Naive thymus-derived CD4-positive, alpha-beta T cell (primary cell): ENCODE measurements around the gene COLQ. TPM values are rescaled to one million over a fixed set of nuclear protein-coding genes. Genes with fewer than 3 reads are reported as not detected.

Experiments used
- ATAC-seq: fragments of 150-1000 bp; cut with Tn5 transposase; 2 replicates; pipeline ENCODE4 v1.10.0; 2021; ENCODE audit warnings: mild to moderate bottlenecking, moderate library complexity
- CTCF ChIA-PET: fragments of 350-600 bp; sonication (Branson Sonifier 250); formaldehyde crosslinking; loops from one replicate; lab custom pipeline; 2021; ENCODE audit warnings: antibody characterized with exemption; lab: Charles Lee
- POLR2A ChIA-PET: fragments of 350-600 bp; sonication (Branson Sonifier 250); formaldehyde crosslinking; loops from one replicate; lab custom pipeline; 2021; ENCODE audit warnings: antibody characterized with exemption, inconsistent platforms; lab: Charles Lee
- DNase-seq, 9 donors: peaks; one replicate each; pipeline versions ENCODE4 v3.0.0 to v3.0.0-alpha.2; 2020 to 2022; ENCODE audit warnings: mixed read lengths in 1 of 9
- H3K27ac ChIP-seq: one replicate; pipeline ENCODE4 v1.7.0; 2013; ENCODE audit warnings: mild to moderate bottlenecking, low read depth, low read length, moderate library complexity
- H3K27me3 ChIP-seq, 2 donors: one replicate each; pipeline ENCODE4 v1.7.0; 2013; ENCODE audit warnings: low read length in 2 of 2, mild to moderate bottlenecking in 2 of 2, moderate library complexity in 2 of 2; ENCODE audit not compliant: control insufficient read depth in 2 of 2, insufficient read depth in 2 of 2
- H3K36me3 ChIP-seq, 3 experiments: 1 replicate in 2 of 3; 2 replicates in 1 of 3; pipeline ENCODE4 v1.7.0; 2013; ENCODE audit warnings: low read length in 3 of 3, mild to moderate bottlenecking in 3 of 3, moderate library complexity in 1 of 3; ENCODE audit not compliant: insufficient read depth in 3 of 3, control insufficient read depth in 2 of 3
- H3K4me1 ChIP-seq, 2 donors: one replicate each; pipeline ENCODE4 v1.7.0; 2013; ENCODE audit warnings: low read length in 2 of 2, mild to moderate bottlenecking in 2 of 2, moderate library complexity in 1 of 2; ENCODE audit not compliant: control insufficient read depth in 2 of 2, insufficient read depth in 2 of 2
- H3K4me3 ChIP-seq: 2 replicates; pipeline ENCODE4 v1.7.0; 2013; ENCODE audit warnings: mild to moderate bottlenecking, low read length
- H3K9me3 ChIP-seq, 3 experiments: 1 replicate in 2 of 3; 2 replicates in 1 of 3; pipeline ENCODE4 v1.7.0; 2013; ENCODE audit warnings: low read length in 3 of 3; ENCODE audit not compliant: control insufficient read depth in 2 of 3
- H3K27ac Mint-ChIP-seq, 9 donors: one replicate each; pipeline ENCODE4 v1.8.0; 2020 to 2022; ENCODE audit warnings: mixed read lengths in 9 of 9, mild to moderate bottlenecking in 8 of 9, moderate library complexity in 5 of 9, inconsistent platforms in 2 of 9
- H3K27me3 Mint-ChIP-seq, 5 donors: one replicate each; pipeline ENCODE4 v1.8.0; 2021 to 2022; ENCODE audit warnings: mixed read lengths in 5 of 5, mild to moderate bottlenecking in 1 of 5
- H3K36me3 Mint-ChIP-seq, 5 donors: one replicate each; pipeline ENCODE4 v1.8.0; 2020 to 2022; ENCODE audit warnings: mixed read lengths in 5 of 5, mild to moderate bottlenecking in 3 of 5, inconsistent platforms in 1 of 5
- H3K4me1 Mint-ChIP-seq, 7 donors: one replicate each; pipeline ENCODE4 v1.8.0; 2020 to 2022; ENCODE audit warnings: mixed read lengths in 7 of 7, mild to moderate bottlenecking in 3 of 7, inconsistent platforms in 1 of 7
- H3K4me3 Mint-ChIP-seq, 10 donors: one replicate each; pipeline ENCODE4 v1.8.0; 2020 to 2022; ENCODE audit warnings: mild to moderate bottlenecking in 10 of 10, mixed read lengths in 10 of 10, moderate library complexity in 6 of 10, inconsistent platforms in 2 of 10
- H3K9me3 Mint-ChIP-seq, 11 donors: one replicate each; pipeline ENCODE4 v1.8.0; 2020 to 2022; ENCODE audit warnings: mixed read lengths in 11 of 11, mild to moderate bottlenecking in 4 of 11, inconsistent platforms in 1 of 11, moderate library complexity in 1 of 11
- intact Hi-C, 2 donors: fragments of 100-400 bp; cut with micrococcal nuclease; formaldehyde crosslinking; loops; one replicate each; pipeline ENCODE4 v1.15.1; 2023
- polyA plus RNA-seq, 2 donors: library from polyadenylated mRNA; unstranded; fragments of 300-500 nt; fragmentation: Illumina TruSeq; gene quantifications; one replicate each; pipeline ENCODE4 v1.2.3, GENCODE V29; 2021
- total RNA-seq, 6 experiments: library from RNA in 5 of 6; stranded (reverse) in 5 of 6; gene quantifications; 1 replicate in 5 of 6; 2 replicates in 1 of 6; pipeline ENCODE4 v1.2.3 and lab custom pipeline; 2021 to 2026

COLQ gene
- total and polyA plus RNA-seq, 7 experiments from 2014 or later, result 0.26 to 6.6 (median 3.7) TPM

DNA sequence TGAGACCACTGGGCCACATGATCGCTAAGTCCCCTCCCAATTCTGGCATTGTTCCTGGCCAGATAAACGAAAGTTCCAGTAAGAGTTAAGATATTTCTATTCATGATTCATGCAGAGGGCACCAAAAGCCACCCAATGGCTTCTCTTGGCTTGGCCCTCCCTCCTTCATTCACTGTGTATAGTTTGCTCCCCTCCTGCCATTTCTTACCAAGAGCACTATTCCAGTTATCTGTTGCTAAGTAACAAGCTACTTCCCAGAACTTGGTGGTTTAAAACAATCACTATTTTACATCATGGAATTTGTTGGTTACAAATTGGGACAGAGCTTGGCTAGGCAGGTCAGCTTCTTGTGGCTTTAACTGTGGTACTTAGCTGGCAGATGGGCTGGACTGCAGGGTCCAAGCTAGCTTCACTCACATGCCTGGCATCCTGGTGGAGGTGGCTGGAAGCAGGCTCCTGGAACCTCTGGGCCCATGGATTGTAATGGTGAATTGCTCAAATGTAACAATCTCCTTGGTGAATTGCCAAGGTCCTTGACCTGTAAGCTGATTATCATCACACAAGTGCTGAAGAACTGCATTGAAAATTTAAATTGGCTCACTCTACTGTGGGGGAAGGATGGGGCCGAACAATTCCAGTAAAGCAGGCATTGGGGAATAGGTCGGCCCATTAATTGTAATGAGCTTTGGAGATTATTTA is 77.5 kb downstream of the COLQ start:
- no peak overlapping the region for H3K4me3 Mint-ChIP-seq
- H3K9me3 Mint-ChIP-seq, result no peaks in the 10 kb centered on the region
- Histone ChIP-seq H3K4me3 (no peak overlapping the region), H3K36me3 (peaks cover 0 to 30% (median 6%) of the 10 kb centered on the region in 3 experiments), H3K9me3 (no peaks in the 10 kb centered on the region), H3K27ac (no peak overlapping the region), H3K4me1 (no peaks in the 10 kb centered on the region), H3K27me3 (no peaks in the 10 kb centered on the region)
- ATAC-seq (no peak), DNase-seq (no peak)
- ChIA-PET CTCF (no interaction called here), POLR2A (interaction anchor here (0.6 kb wide), 1 partner anchor 1905 kb away, joined by 3 read pairs; no protein-coding TSS in a partner anchor)
- H3K27me3 Mint-ChIP-seq, result no peaks in the 10 kb centered on the region
- intact Hi-C loops, result no loop called here
- H3K4me1 Mint-ChIP-seq, result peaks cover 0 to 23% (median 5%) of the 10 kb centered on the region in 7 donors
- peak overlapping the region in 1 of 9 donors; percentile 83 for H3K27ac Mint-ChIP-seq
- peaks cover 12 to 50% (median 34%) of the 10 kb centered on the region in 5 donors for H3K36me3 Mint-ChIP-seq

DNA sequence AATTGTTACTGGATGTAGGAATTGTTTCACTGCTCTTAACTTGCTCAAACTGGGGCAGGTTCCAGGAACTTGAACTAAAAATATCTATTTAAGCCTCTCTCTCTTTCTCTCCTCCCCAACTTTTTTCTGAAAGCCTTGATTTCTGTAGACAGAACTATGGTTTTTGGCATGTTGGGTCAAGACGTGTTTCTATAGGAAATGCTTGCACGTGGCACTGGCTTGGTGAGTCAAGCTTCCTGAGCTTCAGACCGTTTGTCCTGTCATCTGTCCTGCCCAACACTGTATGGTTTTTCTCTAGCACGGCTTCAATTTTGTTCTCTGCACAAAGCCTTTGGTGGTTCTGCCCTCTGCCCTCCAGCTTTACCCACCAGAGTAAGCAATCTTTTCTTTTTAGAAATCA is 80.6 kb downstream of the COLQ start:
- Histone ChIP-seq H3K36me3 (peaks cover 4 to 55% (median 20%) of the 10 kb centered on the region in 3 experiments), H3K9me3 (no peaks in the 10 kb centered on the region), H3K4me1 (no peaks in the 10 kb centered on the region), H3K4me3 (no peak overlapping the region), H3K27ac (no peak overlapping the region), H3K27me3 (no peaks in the 10 kb centered on the region)
- Mint-ChIP-seq H3K27ac (peak overlapping the region in 6 of 9 donors; percentile 17 to 58 (median 50)), H3K4me3 (peak overlapping the region in 1 of 10 donors; percentile 41), H3K4me1 (peaks cover 0 to 35% (median 5%) of the 10 kb centered on the region in 7 donors), H3K27me3 (no peaks in the 10 kb centered on the region), H3K9me3 (no peaks in the 10 kb centered on the region), H3K36me3 (peaks cover 16 to 69% (median 47%) of the 10 kb centered on the region in 5 donors)
- peak; percentile 63 for ATAC-seq
- intact Hi-C loops, result no loop called here
- POLR2A ChIA-PET, result interaction anchor here (0.6 kb wide), 1 partner anchor 13 kb away, joined by 4 read pairs; the partner anchor contains the start of gene EAF1
- no peak for DNase-seq
- CTCF ChIA-PET, result no interaction called here

DNA sequence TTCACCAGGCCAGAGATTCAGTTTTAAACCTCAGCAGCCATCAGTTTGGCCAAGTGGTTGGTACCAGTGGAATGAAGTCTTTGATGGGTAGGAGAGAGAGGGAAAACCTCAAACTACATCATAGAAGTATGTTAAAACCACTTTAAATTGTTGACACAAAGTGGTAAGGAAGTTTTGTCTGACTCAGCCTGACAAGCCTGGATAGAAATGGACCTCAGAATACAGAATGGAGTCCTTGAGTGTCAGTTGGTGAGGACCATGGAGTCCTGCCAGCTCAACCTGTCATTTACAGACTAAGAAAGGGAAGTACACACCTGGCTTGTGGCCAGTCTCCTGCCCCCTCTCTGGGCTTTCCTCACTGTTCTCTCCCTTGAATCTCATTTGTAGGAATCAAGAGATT is 82.0 kb downstream of the COLQ start:
- H3K9me3 ChIP-seq, result no peaks in the 10 kb centered on the region
- H3K36me3 ChIP-seq, result peaks cover 10 to 69% (median 27%) of the 10 kb centered on the region in 3 experiments
- no peaks in the 10 kb centered on the region for H3K27me3 Mint-ChIP-seq
- intact Hi-C loops, result no loop called here
- H3K4me3 ChIP-seq, result no peak overlapping the region
- peak overlapping the region in 1 of 9 donors; percentile 16 for H3K27ac Mint-ChIP-seq
- H3K36me3 Mint-ChIP-seq, result peaks cover 11 to 63% (median 45%) of the 10 kb centered on the region in 5 donors
- H3K27ac ChIP-seq, result no peak overlapping the region
- ChIA-PET POLR2A (no interaction called here), CTCF (no interaction called here)
- no peak overlapping the region for H3K4me3 Mint-ChIP-seq
- DNase-seq (no peak), ATAC-seq (no peak)
- H3K27me3 ChIP-seq, result no peaks in the 10 kb centered on the region
- peaks cover 0 to 35% (median 5%) of the 10 kb centered on the region in 7 donors for H3K4me1 Mint-ChIP-seq
- H3K9me3 Mint-ChIP-seq, result no peaks in the 10 kb centered on the region
- H3K4me1 ChIP-seq, result no peaks in the 10 kb centered on the region

DNA sequence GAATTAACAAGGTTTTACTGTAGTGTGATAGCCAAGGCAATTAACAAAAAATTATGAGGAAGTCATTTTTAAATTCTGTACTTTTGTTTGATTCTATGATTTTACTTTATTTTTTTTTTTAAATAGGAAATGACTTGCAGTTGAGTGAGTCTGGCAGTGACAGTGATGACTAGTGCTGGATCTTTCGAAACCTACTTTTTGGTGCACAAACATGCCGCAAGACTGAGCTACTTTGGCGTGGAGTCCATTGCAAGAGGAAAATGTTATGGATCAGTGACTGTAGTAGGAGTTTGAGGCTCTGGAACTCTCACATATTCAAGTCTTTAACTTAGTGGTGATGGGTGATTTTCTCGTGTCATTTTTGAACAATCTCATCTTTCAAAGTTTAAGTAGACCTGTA is 82.5 kb downstream of the COLQ start:
- Histone ChIP-seq H3K27ac (no peak overlapping the region), H3K4me1 (no peaks in the 10 kb centered on the region), H3K4me3 (no peak overlapping the region), H3K36me3 (peaks cover 13 to 73% (median 31%) of the 10 kb centered on the region in 3 experiments), H3K9me3 (no peaks in the 10 kb centered on the region), H3K27me3 (no peaks in the 10 kb centered on the region)
- DNase-seq (no peak), ATAC-seq (peak; percentile 55)
- intact Hi-C loops, result no loop called here
- Mint-ChIP-seq H3K27ac (peak overlapping the region in 1 of 9 donors; percentile 59), H3K9me3 (no peaks in the 10 kb centered on the region), H3K4me1 (peaks cover 0 to 35% (median 5%) of the 10 kb centered on the region in 7 donors), H3K36me3 (peaks cover 11 to 64% (median 45%) of the 10 kb centered on the region in 5 donors), H3K27me3 (no peaks in the 10 kb centered on the region), H3K4me3 (no peak overlapping the region)
- ChIA-PET CTCF (no interaction called here), POLR2A (no interaction called here)

DNA sequence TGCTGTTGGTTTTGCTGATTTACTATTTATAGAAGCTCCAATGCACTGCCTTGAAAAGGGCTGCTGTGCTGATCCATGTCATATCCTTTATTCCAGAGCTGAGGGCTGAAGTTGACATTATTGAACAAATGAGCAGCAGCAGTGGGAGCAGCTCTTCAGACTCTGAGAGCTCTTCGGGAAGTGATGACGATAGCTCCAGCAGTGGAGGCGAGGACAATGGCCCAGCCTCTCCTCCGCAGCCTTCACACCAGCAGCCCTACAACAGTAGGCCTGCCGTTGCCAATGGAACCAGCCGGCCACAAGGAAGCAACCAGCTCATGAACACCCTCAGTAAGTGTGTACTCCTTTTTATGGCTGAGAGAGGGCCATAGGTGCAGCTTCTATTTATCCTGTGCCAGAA is 85.3 kb downstream of the COLQ start:
- Histone ChIP-seq H3K36me3 (peaks cover 25 to 87% (median 39%) of the 10 kb centered on the region in 3 experiments), H3K9me3 (no peaks in the 10 kb centered on the region), H3K27me3 (no peaks in the 10 kb centered on the region), H3K4me1 (no peaks in the 10 kb centered on the region), H3K27ac (no peak overlapping the region), H3K4me3 (no peak overlapping the region)
- H3K36me3 Mint-ChIP-seq, result peaks cover 13 to 64% (median 38%) of the 10 kb centered on the region in 5 donors
- H3K27ac Mint-ChIP-seq, result no peak overlapping the region
- H3K4me3 Mint-ChIP-seq, result no peak overlapping the region
- H3K9me3 Mint-ChIP-seq, result no peaks in the 10 kb centered on the region
- POLR2A ChIA-PET, result no interaction called here
- peaks cover 5 to 42% (median 15%) of the 10 kb centered on the region in 7 donors for H3K4me1 Mint-ChIP-seq
- intact Hi-C loops, result no loop called here
- CTCF ChIA-PET, result no interaction called here
- no peaks in the 10 kb centered on the region for H3K27me3 Mint-ChIP-seq
- DNase-seq, result no peak
- ATAC-seq, result no peak

DNA sequence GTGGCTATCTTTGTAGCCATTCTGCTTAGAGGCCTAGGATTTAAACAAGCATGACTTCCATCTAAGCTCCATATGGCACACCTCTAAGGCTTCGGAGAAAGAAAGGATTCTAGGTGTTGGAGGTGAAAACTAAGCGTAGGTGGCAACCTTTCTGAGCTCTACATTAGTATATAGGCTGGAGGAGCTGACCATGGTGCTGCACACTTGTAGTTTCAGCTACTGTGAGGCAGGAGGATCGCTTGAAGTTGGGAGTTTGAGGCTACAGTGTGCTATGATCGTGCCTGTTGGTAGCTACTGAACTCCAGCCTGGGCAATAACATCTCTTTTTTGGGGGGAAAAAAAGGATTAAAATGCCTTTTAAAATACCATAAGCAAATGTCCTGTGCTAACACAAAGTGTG is 86.8 kb downstream of the COLQ start:
- no peak overlapping the region for H3K27ac ChIP-seq
- intact Hi-C loops, result no loop called here
- CTCF ChIA-PET, result interaction anchor here (0.5 to 1.3 kb wide), 2 partner anchors 230 to 292 kb away, joined by 3 read pairs; no protein-coding TSS in a partner anchor
- H3K27me3 ChIP-seq, result no peaks in the 10 kb centered on the region
- Mint-ChIP-seq H3K4me3 (no peak overlapping the region), H3K4me1 (peaks cover 6 to 40% (median 27%) of the 10 kb centered on the region in 7 donors), H3K36me3 (peaks cover 9 to 55% (median 30%) of the 10 kb centered on the region in 5 donors), H3K9me3 (no peaks in the 10 kb centered on the region), H3K27ac (no peak overlapping the region), H3K27me3 (no peaks in the 10 kb centered on the region)
- no peak for DNase-seq
- POLR2A ChIA-PET, result no interaction called here
- H3K9me3 ChIP-seq, result no peaks in the 10 kb centered on the region
- H3K36me3 ChIP-seq, result peaks cover 25 to 81% (median 32%) of the 10 kb centered on the region in 3 experiments
- ATAC-seq, result no peak
- H3K4me3 ChIP-seq, result no peak overlapping the region
- no peaks in the 10 kb centered on the region for H3K4me1 ChIP-seq
